Heart left ventricle (tissue), 16 donors: ENCODE data around the gene TSPAN6. TPM values are rescaled to one million over a fixed set of nuclear protein-coding genes. Genes with fewer than 3 reads are reported as not detected.

Experiments used
- ATAC-seq, 4 donors: fragments of 200-7000 bp; cut with Tn5 transposase; one replicate each; pipeline ENCODE4 v1.9.1; 2020 to 2022; ENCODE audit warnings: moderate library complexity in 4 of 4, mild to moderate bottlenecking in 3 of 4, moderate number of reproducible peaks in 1 of 4
- DNase-seq, 5 donors: peaks; one replicate each; pipeline ENCODE4 v3.0.0-alpha.2; 2020
- H3K27ac ChIP-seq, 12 donors: fragments of 200-600 bp; sonication (generic) in 4 of 12; one replicate each; pipeline versions ENCODE4 v1.5.0 to v1.8.0; 2016 to 2022; ENCODE audit warnings: mild to moderate bottlenecking in 2 of 12
- H3K27me3 ChIP-seq, 9 donors: fragments of 200-600 bp; sonication (generic) in 2 of 9; one replicate each; pipeline versions ENCODE4 v1.5.1 to v1.8.0; 2016 to 2022; ENCODE audit warnings: mild to moderate bottlenecking in 3 of 9
- H3K36me3 ChIP-seq, 9 donors: fragments of 200-600 bp; sonication (generic) in 2 of 9; one replicate each; pipeline versions ENCODE4 v1.5.0 to v1.8.0; 2018 to 2022; ENCODE audit warnings: mild to moderate bottlenecking in 2 of 9
- H3K4me1 ChIP-seq, 12 donors: fragments of 200-600 bp; sonication (generic) in 4 of 12; one replicate each; pipeline versions ENCODE4 v1.5.0 to v1.8.0; 2016 to 2022; ENCODE audit warnings: mild to moderate bottlenecking in 3 of 12
- H3K4me3 ChIP-seq, 12 donors: fragments of 200-600 bp; sonication (generic) in 4 of 12; one replicate each; pipeline versions ENCODE4 v1.5.0 to v1.8.0; 2017 to 2022; ENCODE audit warnings: mild to moderate bottlenecking in 9 of 12, moderate library complexity in 4 of 12
- H3K9me3 ChIP-seq, 12 donors: fragments of 200-600 bp; sonication (generic) in 4 of 12; one replicate each; pipeline versions ENCODE4 v1.5.0 to v1.8.0; 2016 to 2022; ENCODE audit warnings: mild to moderate bottlenecking in 1 of 12
- POLR2A ChIP-seq, 2 donors: fragments of 450-650 bp; IDR thresholded peaks; one replicate each; pipeline ENCODE4 v1.6.1; 2017; ENCODE audit warnings: antibody characterized with exemption in 2 of 2, mild to moderate bottlenecking in 2 of 2, moderate library complexity in 2 of 2
- WGBS, 4 donors: extraction: QIAGEN DNeasy Blood & Tissue Kit in 2 of 4; methylation state at CpG; one replicate each; pipeline versions ENCODE4 v1.1.5 to v1.1.7; 2013 to 2018; 5-methylcytosine and 5-hydroxymethylcytosine counted together
- intact Hi-C, 10 donors: fragments of 100-400 bp; cut with DNase I; formaldehyde crosslinking; loops; one replicate each; pipeline versions ENCODE4 v1.11.1 to v1.14.2; 2022
- polyA plus RNA-seq, 2 donors: library from polyadenylated mRNA; stranded (reverse); fragments of 200-250 nt; gene quantifications; one replicate each; pipeline ENCODE4 v1.2.3, GENCODE V29; 2013
- total RNA-seq, 9 donors: library from RNA; depleted of rRNA in 2 of 9; stranded (reverse); fragments of >200 nt in 2 of 9; fragmentation: NEBNext Ultra II Directional in 3 of 9; extraction: Animal tissue kit (Norgen Biotek cat#: 25700) in 3 of 9; gene quantifications; one replicate each; pipeline versions ENCODE4 v1.1.0 to v1.2.4, GENCODE V29; 2016 to 2023
- TF ChIP-seq, protein P1 (sequence below), 12 donors: fragments of 200-600 bp; sonication (generic) in 4 of 12; IDR thresholded peaks; one replicate each; pipeline versions ENCODE4 v1.5.0 to v1.8.0; 2018 to 2022; ENCODE audit warnings: antibody characterized with exemption in 12 of 12, mild to moderate bottlenecking in 5 of 12
- donor health status: ischemic (EF 13 %, LVEDD 7.1; RV severe dilation, severe dysfunction).
- donor health status: healthy with polysubstance abuse.
- donor health status: DM: no; HTN: yes; CAD: no.
- donor health status: DM: no; HTN: no; CAD: no.
- donor health status: ischemic (EF 25% LVEDD 6.9; RV normal size, moderate dysfunction).
- donor health status: ischemic (EF 25% LVEDD 5.7; RV mildly dilated, moderate dysfunction).
- donor health status: healthy.
- donor health status: DM: yes; HTN: yes; CAD: no.
- donor health status: ischemic (EF 35%, LVEDD 5.7; RV mildly dilated, moderate dysfunction).
- donor health status: nonischemic (EF 11% LVEDD 7.7; RV severe dilation, severe dysfunction).
- donor health status: DM: yes; HTN: yes; CAD: no.
- donor health status: PGD.
- donor health status: ischemic (EF 29% LVEDD 5.4; RV normal size, mild dysfunction).
- donor health status: nonischemic (EF 23%, LVEDD 6.1; RV moderate dilation, normal function).

TSPAN6 gene
- total and polyA plus RNA-seq, 11 donors: 3.2 to 9.0 (median 5.3) TPM

DNA sequence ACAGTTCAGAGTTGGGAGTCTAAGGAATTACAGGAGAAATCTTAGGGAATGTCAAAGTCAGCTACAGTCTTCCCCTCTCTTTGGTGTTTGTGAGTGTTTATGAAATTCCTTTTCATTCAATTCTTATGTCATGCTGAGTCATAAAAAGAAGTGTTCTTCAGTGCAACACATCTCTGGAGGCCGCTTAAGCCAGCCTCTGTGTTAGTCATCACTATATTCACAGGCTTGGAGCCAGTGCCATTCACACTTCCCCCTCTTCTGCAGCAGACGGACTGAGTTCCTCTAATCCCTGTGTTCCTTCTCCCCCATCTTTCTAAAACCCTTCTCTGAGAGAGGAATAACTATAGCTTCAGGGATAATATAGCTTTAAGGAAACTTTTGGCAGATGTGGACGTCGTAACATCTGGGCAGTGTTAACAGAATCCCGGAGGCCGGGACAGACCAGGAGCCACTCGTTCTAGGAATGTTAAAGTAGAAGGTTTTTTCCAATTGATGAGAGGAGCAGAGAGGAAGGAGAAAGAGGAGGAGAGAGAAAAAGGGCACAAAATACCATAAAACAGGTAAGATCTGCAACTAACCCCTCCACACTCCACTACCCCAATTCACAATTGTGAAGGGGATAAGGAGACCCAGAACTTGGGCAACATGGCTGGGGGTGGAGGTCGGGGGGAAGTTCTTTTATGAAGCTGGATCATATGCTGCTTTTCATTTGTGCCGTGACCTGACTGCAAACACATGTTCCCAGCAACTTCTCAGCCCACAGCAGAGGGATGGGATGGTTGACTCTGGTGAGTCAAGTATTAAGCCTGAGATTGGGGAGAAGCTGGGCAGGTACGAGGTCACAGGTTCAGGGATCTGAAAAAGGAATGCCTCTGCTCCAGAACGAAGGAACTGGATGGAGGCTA is 7.6 kb upstream of the TSPAN6 start, which contains the start of gene SRPX2:
Gene SRPX2, plus strand, starts transcription at position 244 of the 905 bp plus-strand sequence. CDS start 2,124 bp downstream, outside the sequence.
- ATAC-seq: peak; percentile 70 to 91 (median 86)
- no peaks in the 10 kb centered on the region for H3K9me3 ChIP-seq
- DNase-seq: peak in 4 of 5 donors; percentile 17 to 58 (median 40)
- intact Hi-C loops: no loop called here
- peaks cover 0 to 41% (median 0%) of the 10 kb centered on the region in 9 donors for H3K27me3 ChIP-seq
- WGBS, 4 donors: 38 to 52% (median 48%) methylated on average over 11 of the region's 11 CpGs
- H3K36me3 ChIP-seq: no peaks in the 10 kb centered on the region
- peaks cover 0 to 24% (median 0%) of the 10 kb centered on the region in 12 donors for H3K4me1 ChIP-seq
- H3K27ac ChIP-seq: peak within 1 kb of the TSS in 10 of 12 donors; percentile 16 to 88 (median 52)
- TF ChIP-seq, protein P1, sequence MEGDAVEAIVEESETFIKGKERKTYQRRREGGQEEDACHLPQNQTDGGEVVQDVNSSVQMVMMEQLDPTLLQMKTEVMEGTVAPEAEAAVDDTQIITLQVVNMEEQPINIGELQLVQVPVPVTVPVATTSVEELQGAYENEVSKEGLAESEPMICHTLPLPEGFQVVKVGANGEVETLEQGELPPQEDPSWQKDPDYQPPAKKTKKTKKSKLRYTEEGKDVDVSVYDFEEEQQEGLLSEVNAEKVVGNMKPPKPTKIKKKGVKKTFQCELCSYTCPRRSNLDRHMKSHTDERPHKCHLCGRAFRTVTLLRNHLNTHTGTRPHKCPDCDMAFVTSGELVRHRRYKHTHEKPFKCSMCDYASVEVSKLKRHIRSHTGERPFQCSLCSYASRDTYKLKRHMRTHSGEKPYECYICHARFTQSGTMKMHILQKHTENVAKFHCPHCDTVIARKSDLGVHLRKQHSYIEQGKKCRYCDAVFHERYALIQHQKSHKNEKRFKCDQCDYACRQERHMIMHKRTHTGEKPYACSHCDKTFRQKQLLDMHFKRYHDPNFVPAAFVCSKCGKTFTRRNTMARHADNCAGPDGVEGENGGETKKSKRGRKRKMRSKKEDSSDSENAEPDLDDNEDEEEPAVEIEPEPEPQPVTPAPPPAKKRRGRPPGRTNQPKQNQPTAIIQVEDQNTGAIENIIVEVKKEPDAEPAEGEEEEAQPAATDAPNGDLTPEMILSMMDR (IDR thresholded peaks at IDR 0.05): no peak
- TF ChIP-seq POLR2A (IDR thresholded peaks at IDR 0.05): no peak
- peak within 1 kb of the TSS in 11 of 12 donors; percentile 8 to 53 (median 35) for H3K4me3 ChIP-seq

DNA sequence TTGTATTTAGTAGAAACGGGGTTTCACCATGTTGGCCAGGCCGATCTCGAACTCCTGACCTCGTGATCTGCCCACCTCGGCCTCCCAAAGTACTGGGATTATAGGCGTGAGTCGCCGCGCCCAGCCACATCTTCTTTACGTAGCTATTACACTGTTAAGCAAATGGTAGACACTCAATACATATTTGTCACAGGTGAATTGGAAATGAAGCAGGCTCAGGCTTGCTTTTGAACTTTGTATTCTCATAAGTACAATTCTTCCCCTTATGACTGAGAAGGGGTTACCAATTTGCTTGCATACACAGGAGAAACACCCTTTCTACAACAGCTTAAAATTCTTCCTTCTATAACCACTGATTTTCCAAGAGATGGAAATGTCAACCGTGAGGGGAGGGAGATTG is 6.6 kb upstream of the TSPAN6 start:
- intact Hi-C loops: no loop called here
- TF ChIP-seq POLR2A (IDR thresholded peaks at IDR 0.05): no peak
- H3K4me1 ChIP-seq: peaks cover 0 to 15% (median 0%) of the 10 kb centered on the region in 12 donors
- H3K4me3 ChIP-seq: no peak overlapping the region
- 80 to 94% (median 90%) methylated on average over 11 of the region's 11 CpGs for WGBS, 4 donors
- H3K27me3 ChIP-seq: peaks cover 0 to 50% (median 0%) of the 10 kb centered on the region in 9 donors
- ATAC-seq (no peak), DNase-seq (no peak)
- H3K36me3 ChIP-seq: no peaks in the 10 kb centered on the region
- no peaks in the 10 kb centered on the region for H3K9me3 ChIP-seq
- peak overlapping the region in 6 of 12 donors; percentile 40 to 63 (median 52) for H3K27ac ChIP-seq

DNA sequence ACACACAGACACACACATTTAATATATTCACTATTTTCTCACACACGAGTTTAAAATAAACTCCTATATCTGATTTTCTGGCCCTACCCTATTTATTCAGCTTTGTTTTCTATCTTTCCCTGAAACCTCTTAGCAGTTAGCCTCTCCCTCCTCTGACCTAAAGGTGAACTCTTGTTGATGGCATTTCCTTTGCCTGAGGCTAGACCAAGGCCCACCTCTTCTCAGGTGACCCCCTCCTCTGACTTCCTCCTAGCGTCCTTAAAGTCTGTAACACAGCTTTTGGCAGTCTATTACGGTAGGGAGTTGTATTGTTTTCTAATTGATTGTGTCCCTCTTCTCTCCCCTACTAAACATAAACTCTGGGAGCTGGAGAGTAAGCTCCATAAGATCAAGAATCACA is 5.7 kb upstream of the TSPAN6 start:
- Histone ChIP-seq H3K4me1 (peaks cover 0 to 6% (median 0%) of the 10 kb centered on the region in 12 donors), H3K36me3 (no peaks in the 10 kb centered on the region), H3K27ac (no peak overlapping the region), H3K27me3 (peaks cover 0 to 53% (median 0%) of the 10 kb centered on the region in 9 donors), H3K4me3 (no peak overlapping the region), H3K9me3 (no peaks in the 10 kb centered on the region)
- WGBS, 4 donors: 43 to 70% (median 53%) methylated on average over 3 of the region's 3 CpGs
- intact Hi-C loops: no loop called here
- TF ChIP-seq, protein P1 (IDR thresholded peaks at IDR 0.05): no peak
- no peak for TF ChIP-seq POLR2A (IDR thresholded peaks at IDR 0.05)
- ATAC-seq: no peak
- DNase-seq: no peak

DNA sequence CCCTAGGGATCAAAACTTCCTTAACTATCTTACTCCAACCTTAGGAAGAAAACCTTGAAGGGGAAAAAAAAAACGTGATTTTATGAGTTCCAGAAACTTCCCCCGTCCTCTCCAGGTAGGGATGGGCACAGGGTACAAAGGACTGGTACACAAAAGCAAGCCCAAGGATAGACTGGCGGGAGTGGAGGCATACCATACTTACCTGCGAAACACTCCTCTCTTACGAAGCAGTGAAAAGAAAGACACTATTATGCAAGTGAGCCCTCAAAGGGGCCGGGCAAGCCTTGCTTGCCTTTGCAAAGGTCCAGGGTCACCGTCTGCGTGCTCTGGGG is 651 bp downstream of the TSPAN6 start:
- Histone ChIP-seq H3K9me3 (no peaks in the 10 kb centered on the region), H3K4me3 (peak overlapping the region; percentile 46 to 82 (median 63)), H3K4me1 (peaks cover 0 to 4% (median 0%) of the 10 kb centered on the region in 12 donors), H3K27ac (peak overlapping the region in 8 of 12 donors; percentile 39 to 74 (median 63)), H3K36me3 (peaks cover 0 to 28% (median 0%) of the 10 kb centered on the region in 9 donors), H3K27me3 (peaks cover 0 to 44% (median 0%) of the 10 kb centered on the region in 9 donors)
- no peak for TF ChIP-seq POLR2A (IDR thresholded peaks at IDR 0.05)
- TF ChIP-seq, protein P1 (IDR thresholded peaks at IDR 0.05): no peak
- intact Hi-C loops: loop anchor here in 3 of 10 donors (5.0 to 10.0 kb wide), 2 partner anchors 121 to 189 kb away; no protein-coding TSS in a partner anchor
- peak in 3 of 4 donors; percentile 10 to 46 (median 15) for ATAC-seq
- no peak for DNase-seq
- 23 to 40% (median 28%) methylated on average over 7 to 8 of the region's 8 CpGs for WGBS, 4 donors
